ENCODE measurements around the gene GPC6.

DNA sequence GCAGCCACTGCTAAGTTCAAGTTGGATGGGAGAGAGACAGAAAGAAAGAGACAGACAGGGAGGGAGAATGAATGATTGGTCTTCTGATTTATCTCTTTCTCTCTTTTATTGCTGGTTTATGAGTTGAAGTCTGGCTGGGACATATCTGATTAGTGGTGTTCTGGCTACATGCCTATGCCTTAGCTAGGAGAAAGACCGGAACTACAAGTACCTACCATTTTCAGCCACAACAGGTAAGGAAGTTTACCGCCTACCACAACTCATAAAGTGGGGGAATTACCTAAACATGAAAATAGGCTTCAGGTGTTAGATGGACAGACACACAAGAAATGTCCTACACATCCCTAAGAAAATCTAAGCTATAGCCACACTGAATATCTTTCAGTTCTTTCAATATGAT lies 36.6 kb upstream of the GPC6 start:
- TF ChIP-seq ZFP36 (IDR thresholded peaks at IDR 0.05; ENCODE audit: borderline replicate concordance, partially characterized antibody), result no peak
- TF ChIP-seq CTCF (IDR thresholded peaks at IDR 0.05), result no peak
- TF ChIP-seq CHD4 (IDR thresholded peaks at IDR 0.05; ENCODE audit: borderline replicate concordance), result no peak
- no peak for TF ChIP-seq POLR2A (IDR thresholded peaks at IDR 0.05; ENCODE audit: low read length)
- no peak for TF ChIP-seq EP300 (IDR thresholded peaks at IDR 0.05)
- TF ChIP-seq TP53 (CRISPR knock-in tag; IDR thresholded peaks at IDR 0.05), result no peak
- no peak for TF ChIP-seq RNF2 (IDR thresholded peaks at IDR 0.05; ENCODE audit: borderline replicate concordance, low read depth)
- TF ChIP-seq SREBF2 (IDR thresholded peaks at IDR 0.05), result no peak

Measured in A549 (cell line).